ENCODE data around the gene ZNF398.
A peak's percentile ranks its signal among the peaks of the same experiment; 100 is the strongest.
"Not testable (repeated sequence)": the region's sequence is repeated elsewhere in the genome, so short reads cannot be mapped to it uniquely, and the experiment has no call there.

Gene ZNF398, protein sequence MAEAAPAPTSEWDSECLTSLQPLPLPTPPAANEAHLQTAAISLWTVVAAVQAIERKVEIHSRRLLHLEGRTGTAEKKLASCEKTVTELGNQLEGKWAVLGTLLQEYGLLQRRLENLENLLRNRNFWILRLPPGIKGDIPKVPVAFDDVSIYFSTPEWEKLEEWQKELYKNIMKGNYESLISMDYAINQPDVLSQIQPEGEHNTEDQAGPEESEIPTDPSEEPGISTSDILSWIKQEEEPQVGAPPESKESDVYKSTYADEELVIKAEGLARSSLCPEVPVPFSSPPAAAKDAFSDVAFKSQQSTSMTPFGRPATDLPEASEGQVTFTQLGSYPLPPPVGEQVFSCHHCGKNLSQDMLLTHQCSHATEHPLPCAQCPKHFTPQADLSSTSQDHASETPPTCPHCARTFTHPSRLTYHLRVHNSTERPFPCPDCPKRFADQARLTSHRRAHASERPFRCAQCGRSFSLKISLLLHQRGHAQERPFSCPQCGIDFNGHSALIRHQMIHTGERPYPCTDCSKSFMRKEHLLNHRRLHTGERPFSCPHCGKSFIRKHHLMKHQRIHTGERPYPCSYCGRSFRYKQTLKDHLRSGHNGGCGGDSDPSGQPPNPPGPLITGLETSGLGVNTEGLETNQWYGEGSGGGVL

GRCh38 chr7:149147072-149147751, at the start of gene ZNF398:
TSS of gene ZNF398 (plus strand) at chr7:149147453. CDS start at chr7:149147743, 290 bp downstream.
- DNase-seq: peak; percentile 40

DNA sequence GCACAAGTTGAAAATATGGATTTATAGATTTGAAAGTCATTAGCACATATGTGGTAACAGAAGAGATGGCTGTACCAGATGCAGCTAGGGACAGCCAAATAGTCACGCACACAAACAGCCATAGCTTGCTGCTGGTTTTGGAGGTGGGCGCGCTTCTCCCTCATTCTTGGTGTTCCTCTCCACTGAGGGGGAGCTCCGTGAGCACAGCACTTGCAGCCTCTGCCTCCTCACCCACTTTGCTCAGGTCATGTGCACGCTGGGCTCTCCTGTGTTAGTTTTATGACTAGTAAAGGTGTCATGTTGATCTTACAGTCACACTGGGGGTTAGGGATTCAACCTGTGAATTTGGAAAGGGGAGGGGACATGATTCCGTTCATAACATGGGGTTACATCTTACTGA, 48.2 kb upstream of the ZNF398 start:
- no peak for DNase-seq

DNA sequence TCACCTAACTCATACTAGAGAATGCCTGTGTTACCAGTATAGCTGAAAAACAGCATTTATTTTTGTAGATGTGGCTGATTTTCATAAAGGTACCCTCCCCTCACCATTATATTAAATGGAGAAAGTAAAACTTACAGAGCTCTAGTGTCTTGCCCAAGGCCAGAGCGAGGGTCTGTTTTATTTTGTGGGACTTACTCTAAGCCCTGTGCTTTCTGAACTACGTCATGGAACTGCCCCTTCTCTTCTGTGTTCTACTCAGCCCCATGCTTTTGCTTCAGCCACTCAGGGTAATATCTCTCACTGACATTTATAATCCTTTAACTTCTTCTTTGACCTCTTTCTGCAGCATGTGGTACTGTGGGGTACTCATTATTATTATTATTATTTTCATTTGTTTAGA, 46.4 kb upstream of the ZNF398 start:
- DNase-seq: no peak

- DNase-seq: no peak
Observed at GRCh38 chr7:149102666-149103065, 44.6 kb upstream of the ZNF398 start.

- no peak for DNase-seq
Observed at GRCh38 chr7:149103424-149103823, 43.8 kb upstream of the ZNF398 start.

GRCh38 chr7:149104214-149104613, 43.0 kb upstream of the ZNF398 start:
- no peak for DNase-seq

DNA sequence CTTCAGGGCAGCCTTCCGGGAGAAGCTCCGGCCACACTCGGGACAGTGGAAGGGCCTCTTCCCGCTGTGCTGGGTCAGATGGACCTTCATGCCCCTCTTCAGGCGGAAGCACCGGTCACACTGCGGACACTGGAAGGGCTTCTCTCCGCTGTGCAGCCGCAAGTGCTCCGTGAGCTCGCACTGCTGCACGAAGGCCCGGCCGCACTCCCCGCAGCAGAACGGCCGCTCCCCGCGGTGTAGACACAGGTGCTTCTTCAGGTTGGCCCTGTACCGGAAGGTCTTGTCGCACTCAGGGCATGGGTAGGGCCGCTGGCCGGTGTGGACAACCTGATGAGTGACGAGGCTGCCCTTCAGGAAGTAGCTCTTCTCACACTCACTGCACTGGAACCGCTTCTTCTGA, 42.5 kb upstream of the ZNF398 start:
- no peak for DNase-seq

DNA sequence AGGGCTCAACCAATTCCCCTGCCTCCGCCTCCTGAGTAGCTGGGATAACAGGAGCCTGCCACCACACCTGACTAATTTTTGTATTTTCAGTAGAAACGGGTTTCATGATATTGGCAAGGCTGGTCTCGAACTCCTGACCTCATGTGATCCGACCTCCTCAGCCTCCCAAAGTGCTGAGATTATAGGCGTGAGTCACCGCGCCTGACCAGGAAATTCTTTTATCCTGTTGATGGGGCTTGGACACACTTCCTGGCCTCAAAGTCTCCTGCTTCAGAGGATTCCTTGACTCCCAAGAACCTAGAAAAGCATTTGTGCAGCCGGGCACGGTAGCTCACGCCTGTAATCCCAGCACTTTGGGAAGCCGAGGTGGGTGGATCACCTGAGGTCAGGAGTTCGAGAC, 37.3 kb upstream of the ZNF398 start:
- DNase-seq: no peak

DNA sequence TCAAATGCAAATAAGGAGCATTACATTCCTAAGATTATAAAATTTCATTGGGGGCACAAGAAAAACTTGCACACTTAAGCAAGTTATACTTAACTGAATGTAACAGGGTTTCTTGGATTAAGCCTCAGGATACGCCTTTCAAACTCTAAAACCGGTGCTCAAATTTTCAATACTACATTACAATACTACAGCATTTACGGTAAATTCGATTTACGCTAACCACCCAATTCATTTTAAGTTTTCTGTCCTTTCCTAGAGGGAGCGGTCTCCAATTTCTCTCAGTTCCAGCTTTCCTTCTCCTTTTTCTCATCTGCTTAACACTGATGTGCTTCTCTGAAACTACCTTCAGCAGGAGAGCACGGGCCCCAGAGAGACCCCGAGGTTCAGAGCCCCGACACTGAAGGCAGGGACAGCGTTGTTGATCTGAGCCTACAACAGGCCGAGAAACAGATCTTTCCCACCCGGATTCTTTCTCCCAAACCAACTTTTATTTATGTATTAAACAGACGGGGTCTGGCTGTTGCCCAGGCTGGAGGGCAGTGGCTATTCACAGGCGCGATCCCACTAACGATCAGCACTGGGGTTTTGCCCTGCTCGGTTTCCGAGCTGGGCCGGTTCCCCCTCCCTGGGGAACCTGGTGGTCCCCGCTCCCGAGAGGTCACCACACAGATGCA, 21.9 kb upstream of the ZNF398 start:
- no peak for DNase-seq

DNA sequence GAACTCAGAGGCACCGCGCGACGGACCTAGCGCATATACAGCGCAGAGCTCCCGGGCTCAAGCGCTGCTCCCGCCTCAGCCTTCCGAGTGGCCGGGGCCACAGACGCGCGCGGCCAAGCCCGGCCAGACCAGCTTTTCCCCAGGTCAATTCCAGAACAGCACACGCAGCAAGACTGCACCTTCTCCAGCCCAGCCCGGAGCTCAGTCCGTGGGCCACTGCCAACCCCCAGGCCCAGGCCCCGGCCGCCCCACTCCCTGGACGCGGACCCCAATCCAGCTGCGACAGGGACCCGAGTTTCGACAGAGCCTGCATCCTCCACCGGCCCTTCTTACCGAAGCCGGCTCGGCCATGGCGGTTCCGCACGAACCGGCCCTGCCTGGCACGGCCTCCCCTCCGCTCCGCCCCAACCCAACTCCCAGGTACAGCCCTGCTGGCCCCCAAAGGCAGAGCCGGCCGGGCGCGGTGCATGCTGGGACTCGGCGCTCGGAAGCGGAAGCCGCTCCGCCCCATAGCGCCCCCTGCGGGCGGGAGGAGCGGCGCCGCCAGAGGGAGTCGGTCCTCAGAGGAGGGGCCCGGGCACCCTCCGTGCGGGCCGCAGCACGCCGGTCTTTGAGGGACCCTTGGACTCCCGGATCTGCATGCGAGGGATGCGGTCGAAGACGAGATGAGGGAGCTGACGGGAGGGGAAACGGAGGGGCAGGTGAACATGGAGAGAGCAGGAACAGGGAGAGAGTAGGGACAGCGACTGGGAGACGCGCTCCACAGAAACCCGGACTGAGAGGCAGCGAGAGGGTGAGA, 21.2 kb upstream of the ZNF398 start, which contains the start of gene ZNF425:
Gene ZNF425, minus strand, starts transcription at position 462 of the 799 bp plus-strand sequence. Its CDS starts 111 bp downstream, at position 351.
- peak; percentile 87 for DNase-seq

GRCh38 chr7:149126662-149127266, 20.5 kb upstream of the ZNF398 start:
- DNase-seq: no peak

DNA sequence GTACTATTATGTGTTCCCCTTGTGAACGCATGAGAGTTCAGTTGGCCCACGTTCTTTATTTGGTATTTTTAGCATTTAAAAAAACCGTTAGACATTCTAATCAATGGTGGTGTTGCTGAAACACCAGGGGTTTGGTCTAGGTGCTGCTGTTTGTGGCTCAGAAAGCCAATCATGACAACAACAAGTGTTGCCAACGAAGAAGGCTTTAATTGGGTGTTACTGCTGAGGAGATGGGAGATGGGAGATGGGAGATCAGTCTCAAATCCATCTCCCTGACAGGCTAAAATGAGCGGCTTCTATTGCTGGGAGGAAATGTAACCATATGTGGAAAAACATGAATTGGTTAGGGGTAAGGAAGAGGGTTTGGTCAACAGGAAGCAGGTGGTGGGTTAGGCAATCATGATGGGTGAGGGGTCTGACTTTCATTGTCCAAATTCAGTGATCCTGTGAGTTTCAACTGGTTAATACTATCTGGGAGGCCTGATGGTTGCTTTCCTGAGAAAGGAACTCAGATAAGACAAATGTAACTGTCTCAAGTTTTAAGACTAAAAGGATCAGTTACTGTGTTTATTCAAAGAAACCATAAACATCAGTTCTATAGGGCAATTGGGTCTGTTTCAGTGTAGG, 16.6 kb upstream of the ZNF398 start:
- no peak for DNase-seq

DNA sequence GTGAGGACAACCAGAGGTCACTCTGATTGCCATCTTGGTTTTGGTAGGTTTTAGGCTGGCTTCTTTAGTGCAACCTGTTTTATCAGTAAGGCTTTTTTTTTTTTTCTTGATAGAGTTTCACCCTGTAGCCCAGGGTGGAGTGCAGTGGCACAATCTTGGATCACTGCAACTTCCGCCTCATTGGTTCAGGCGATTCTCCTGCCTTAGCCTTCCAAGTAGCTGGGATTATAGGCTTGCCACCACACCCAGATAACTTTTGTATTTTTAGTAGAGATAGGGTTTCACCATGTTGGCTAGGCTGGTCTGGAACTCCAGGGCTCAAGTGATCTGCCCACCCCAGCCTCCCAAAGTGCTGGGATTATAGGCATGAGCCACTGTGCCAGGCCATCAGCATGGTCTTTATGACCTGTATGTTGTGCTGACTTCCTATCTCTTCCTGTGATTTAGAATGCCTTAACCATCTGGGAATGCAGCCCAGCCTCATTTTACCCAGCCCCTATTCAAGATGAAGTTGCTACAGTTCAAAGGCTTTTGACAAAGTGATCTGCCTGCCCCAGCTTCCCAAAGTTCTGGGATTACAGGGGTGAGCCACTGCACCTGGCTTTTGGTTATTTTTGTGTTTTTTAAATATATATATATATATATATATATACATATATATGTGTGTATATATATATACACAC, 14.1 kb upstream of the ZNF398 start:
- no peak for DNase-seq

- DNase-seq: no peak
Observed at GRCh38 chr7:149136118-149136517, 11.1 kb upstream of the ZNF398 start.

- no peak for DNase-seq
Observed at GRCh38 chr7:149140831-149141230, 6.4 kb upstream of the ZNF398 start.

DNA sequence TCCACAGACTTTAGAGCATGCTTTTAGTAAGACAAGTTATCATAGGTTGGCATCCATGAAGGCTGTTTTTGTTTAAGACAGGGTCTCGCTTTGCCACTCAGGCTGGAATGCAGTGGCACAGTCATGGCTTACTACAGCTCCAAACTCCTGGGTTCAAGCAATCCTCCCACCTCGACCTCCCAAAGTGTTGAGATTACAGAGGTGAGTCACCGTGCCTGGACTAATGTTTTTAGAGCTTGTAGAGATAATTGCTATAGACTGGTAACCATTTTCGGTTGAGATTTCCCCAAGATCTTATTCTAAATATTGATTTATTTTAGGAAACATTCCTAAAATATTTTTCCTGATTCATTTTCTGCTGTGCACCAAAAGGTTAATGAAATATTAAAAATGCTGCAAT, 5.4 kb upstream of the ZNF398 start:
- DNase-seq: no peak

DNA sequence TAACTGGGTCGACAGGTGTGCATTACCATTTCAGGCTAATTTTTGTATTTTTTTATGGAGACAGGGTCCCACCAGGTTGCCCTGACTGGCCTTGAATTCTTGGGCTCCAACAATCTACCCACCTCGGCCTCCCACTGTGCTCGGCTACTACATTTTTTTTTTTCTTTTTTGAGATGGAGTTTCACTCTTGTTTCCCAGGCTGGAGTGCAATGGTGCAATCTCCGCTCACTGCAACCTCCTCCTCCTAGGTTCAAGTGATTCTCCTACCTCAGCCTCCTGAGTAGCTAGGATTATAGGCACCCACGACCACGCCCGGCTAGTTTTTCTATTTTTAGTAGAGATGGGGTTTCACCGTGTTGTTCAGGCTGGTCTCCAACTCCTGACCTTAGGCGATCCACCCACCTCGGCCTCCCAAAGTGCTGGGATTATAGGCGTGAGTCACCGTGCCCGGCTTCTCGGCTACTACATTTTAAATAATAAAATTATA, 2.8 kb upstream of the ZNF398 start:
- not testable (repeated sequence) for DNase-seq

- DNase-seq: peak; percentile 79
Observed at GRCh38 chr7:149145031-149145845, 2.0 kb upstream of the ZNF398 start.

All from NCI-H1048 (cell line).